HEK293 (cell line): ENCODE results near the gene BIVM.

Source experiments
- CTCF ChIA-PET: fragments of 350-600 bp; formaldehyde crosslinking; extraction: SDS; loops from one replicate; lab custom pipeline; 2021; ENCODE audit warnings: antibody characterized with exemption; lab: Yijun Ruan, JAX
- POLR2A ChIA-PET: fragments of 300-600 bp; formaldehyde crosslinking; extraction: SDS; loops from one replicate; lab custom pipeline; 2020; ENCODE audit warnings: antibody characterized with exemption, inconsistent platforms; lab: Yijun Ruan, JAX
- H3K27ac ChIP-seq: fragments of 200-500 bp; sonication (Bioruptor generic); 2 replicates; pipeline ENCODE4 v1.5.1; 2014; ENCODE audit warnings: low read depth, low read length, control low read depth, inconsistent platforms; ENCODE audit errors: extremely low read depth
- H3K36me3 ChIP-seq, 2 experiments: fragments of 200-500 bp in 1 of 2; sonication (Bioruptor generic) in 1 of 2; 1 replicate in 1 of 2; 2 replicates in 1 of 2; pipeline ENCODE4 v1.5.1; 2014 to 2017; ENCODE audit warnings: inconsistent platforms in 2 of 2, low read length in 2 of 2; ENCODE audit not compliant: control insufficient read depth in 2 of 2, insufficient read depth in 1 of 2
- H3K4me1 ChIP-seq: fragments of 200-500 bp; sonication (Bioruptor generic); 2 replicates; pipeline ENCODE4 v1.5.1; 2014; ENCODE audit warnings: mild to moderate bottlenecking, low read length, inconsistent platforms; ENCODE audit not compliant: control insufficient read depth, insufficient read depth
- H3K4me3 ChIP-seq: 2 replicates; pipeline ENCODE4 v1.5.1; 2011; ENCODE audit warnings: low read depth, mild to moderate bottlenecking, control low read depth, low read length, moderate library complexity
- H3K9me3 ChIP-seq: fragments of 200-500 bp; sonication (Bioruptor generic); 2 replicates; pipeline ENCODE4 v1.5.1; 2014; ENCODE audit warnings: low read depth, low read length, inconsistent platforms; ENCODE audit not compliant: control insufficient read depth, insufficient read depth
- MZF1 ChIP-seq: fragments of 450-650 bp; formaldehyde crosslinking; IDR thresholded peaks from 2 replicates; pipeline ENCODE4 v1.5.1; 2017; ENCODE audit warnings: missing biosample characterization, missing genetic modification characterization, borderline replicate concordance
- SP3 ChIP-seq: fragments of 450-650 bp; formaldehyde crosslinking; IDR thresholded peaks from 2 replicates; pipeline ENCODE4 v1.5.1; 2016; ENCODE audit warnings: missing biosample characterization, missing genetic modification characterization
- ZNF112 ChIP-seq: fragments of 450-650 bp; formaldehyde crosslinking; IDR thresholded peaks from 2 replicates; pipeline ENCODE4 v1.5.0; 2017; ENCODE audit warnings: missing biosample characterization, missing genetic modification characterization
- ZNF133 ChIP-seq: fragments of 450-650 bp; formaldehyde crosslinking; IDR thresholded peaks from 2 replicates; pipeline ENCODE4 v1.5.1; 2016; ENCODE audit warnings: missing biosample characterization, missing genetic modification characterization
- ZNF2 ChIP-seq: fragments of 450-650 bp; formaldehyde crosslinking; IDR thresholded peaks from 2 replicates; pipeline ENCODE4 v1.5.1; 2016; ENCODE audit warnings: missing biosample characterization, missing genetic modification characterization
- ZNF341 ChIP-seq: fragments of 450-650 bp; formaldehyde crosslinking; IDR thresholded peaks from 2 replicates; pipeline ENCODE4; 2016; ENCODE audit warnings: low read depth, missing biosample characterization, missing genetic modification characterization
- ZNF488 ChIP-seq: fragments of 450-650 bp; formaldehyde crosslinking; IDR thresholded peaks from 2 replicates; pipeline ENCODE4 v1.5.1; 2016; ENCODE audit warnings: missing biosample characterization, missing genetic modification characterization
- ZNF501 ChIP-seq: fragments of 450-650 bp; formaldehyde crosslinking; IDR thresholded peaks from 2 replicates; pipeline ENCODE4 v1.5.1; 2016; ENCODE audit warnings: missing biosample characterization, missing genetic modification characterization
- ZNF624 ChIP-seq: fragments of 450-650 bp; formaldehyde crosslinking; IDR thresholded peaks from 2 replicates; pipeline ENCODE4 v1.5.1; 2017; ENCODE audit warnings: missing biosample characterization, missing genetic modification characterization

Gene BIVM

GRCh38 chr13:102881819-102882686 is 83.1 kb downstream of the BIVM start:
- H3K27ac ChIP-seq: no peak overlapping the region
- no peaks in the 10 kb centered on the region for H3K9me3 ChIP-seq
- ChIA-PET CTCF (interaction anchor here (0.8 to 3.5 kb wide), 2 partner anchors 9 to 12 kb away, joined by 3 to 17 read pairs; no protein-coding TSS in a partner anchor), POLR2A (no interaction called here)
- H3K36me3 ChIP-seq: no peaks in the 10 kb centered on the region
- TF ChIP-seq ZNF133 (tag by site-specific recombination) (no peak), ZNF341 (tag by site-specific recombination) (no peak), MZF1 (tag by site-specific recombination) (no peak), ZNF2 (no peak), ZNF112 (tag by site-specific recombination) (no peak), SP3 (tag by site-specific recombination) (no peak), ZNF624 (tag by site-specific recombination) (no peak), ZNF488 (tag by site-specific recombination) (no peak), ZNF501 (tag by site-specific recombination) (no peak)
- H3K4me3 ChIP-seq: no peak overlapping the region
- H3K4me1 ChIP-seq: no peaks in the 10 kb centered on the region
